DOHH2 (cell line): ENCODE data around the gene WDFY4.

Experiments
- CTCF ChIP-seq: fragments of 200-600 bp; sonication (generic); IDR thresholded peaks from one replicate; pipeline ENCODE4 v1.5.1; 2014; ENCODE audit warnings: antibody characterized with exemption, mild to moderate bottlenecking, low read depth, low read length; ENCODE audit not compliant: poor library complexity, severe bottlenecking
- EZH2phosphoT487 ChIP-seq: fragments of 200-600 bp; sonication (generic); IDR thresholded peaks from 2 replicates; pipeline ENCODE4 v1.6.1; 2017; ENCODE audit warnings: borderline replicate concordance, mild to moderate bottlenecking, antibody characterized with exemption, low read length, moderate library complexity, mixed read lengths

- TF ChIP-seq CTCF (no peak), EZH2phosphoT487 (no peak)
Measured at GRCh38 chr10:48887982-48888381, 203.3 kb downstream of the WDFY4 start.
